HepG2 (cell line): ENCODE data around the gene ZNF670. TPM values are rescaled to one million over a fixed set of nuclear protein-coding genes. Genes with fewer than 3 reads are reported as not detected.

ENCODE experiments used
- MBNL3 ChIP-seq: fragments of 250-450 bp; sonication (Bioruptor Pico); conservative IDR thresholded peaks from 2 replicates; pipeline ENCODE4 v1.8.0; 2022; ENCODE audit warnings: mild to moderate bottlenecking, inconsistent platforms
- MXI1 ChIP-seq: IDR thresholded peaks from 3 replicates; pipeline ENCODE4 v1.6.1; 2012; ENCODE audit warnings: low read depth, low read length, inconsistent platforms, borderline replicate concordance
- ONECUT2 ChIP-seq: sonication (generic); formaldehyde crosslinking; IDR thresholded peaks from 2 replicates; pipeline ENCODE4 v1.4.0; 2020; ENCODE audit warnings: missing genetic modification reagents
- PCBP1 ChIP-seq: fragments of 200-400 bp; formaldehyde crosslinking; IDR thresholded peaks from 2 replicates; pipeline ENCODE4 v1.6.1; 2017; ENCODE audit warnings: mild to moderate bottlenecking, low read depth, low read length, borderline replicate concordance
- RFXANK ChIP-seq: IDR thresholded peaks from 2 replicates; pipeline ENCODE4 v1.6.1; 2016
- USF2 ChIP-seq, 2 experiments: sonication (generic) in 1 of 2; formaldehyde crosslinking in 1 of 2; IDR thresholded peaks; 2 replicates each; pipeline versions ENCODE4 v1.5.1 to v1.6.1; 2011 to 2020; ENCODE audit warnings: borderline replicate concordance in 1 of 2, low read depth in 1 of 2, low read length in 1 of 2, mild to moderate bottlenecking in 1 of 2, missing genetic modification reagents in 1 of 2, moderate library complexity in 1 of 2
- ZBTB1 ChIP-seq: sonication (generic); formaldehyde crosslinking; IDR thresholded peaks from 2 replicates; pipeline ENCODE4 v1.4.0; 2020; ENCODE audit warnings: missing genetic modification reagents, borderline replicate concordance
- ZBTB40 ChIP-seq, 2 experiments: fragments of 450-650 bp in 1 of 2; sonication (generic) in 1 of 2; formaldehyde crosslinking in 1 of 2; IDR thresholded peaks; 2 replicates each; pipeline versions ENCODE4 v1.6.1 to v1.8.0; 2016 to 2022; ENCODE audit warnings: antibody characterized with exemption in 1 of 2, mild to moderate bottlenecking in 1 of 2, missing genetic modification reagents in 1 of 2
- ZNF260 ChIP-seq: sonication (generic); formaldehyde crosslinking; IDR thresholded peaks from 2 replicates; pipeline ENCODE4 v1.4.0; 2020; ENCODE audit warnings: missing genetic modification reagents, low read depth, mild to moderate bottlenecking, borderline replicate concordance
- ZNF441 ChIP-seq: sonication (generic); formaldehyde crosslinking; IDR thresholded peaks from 2 replicates; pipeline ENCODE4 v1.7.0; 2021; ENCODE audit warnings: missing genetic modification reagents, borderline replicate concordance
- ZNF782 ChIP-seq: sonication (generic); formaldehyde crosslinking; IDR thresholded peaks from 2 replicates; pipeline ENCODE4 v1.4.0; 2020; ENCODE audit warnings: missing genetic modification reagents, mild to moderate bottlenecking, borderline replicate concordance
- polyA plus RNA-seq, 8 experiments: library from polyadenylated mRNA; depleted of rRNA in 3 of 8; stranded (reverse) in 7 of 8; unstranded in 1 of 8; fragments of >200 nt; fragmentation: Illumina TruSeq in 4 of 8; extraction: Trizol in 4 of 8; gene quantifications; 2 replicates each; pipeline versions ENCODE4 v1.2.1 to v1.2.3, GENCODE V29; 2011 to 2016; ENCODE audit warnings: low read depth in 4 of 8, missing spikeins in 1 of 8, mixed read lengths in 1 of 8; ENCODE audit not compliant: insufficient read depth in 1 of 8
- total RNA-seq, 5 experiments: library from RNA; depleted of rRNA; stranded (reverse); fragments of >200 nt; fragmentation: Illumina TruSeq; extraction: Trizol; gene quantifications; 2 replicates each; pipeline ENCODE4 v1.2.3, GENCODE V29; 2016; ENCODE audit warnings: low read depth in 1 of 5
- TF ChIP-seq, protein P1 (sequence below): sonication (generic); formaldehyde crosslinking; IDR thresholded peaks from 2 replicates; pipeline ENCODE4 v1.5.0; 2020; ENCODE audit warnings: mild to moderate bottlenecking, missing genetic modification reagents
- TF ChIP-seq, protein P2 (sequence below): sonication (generic); formaldehyde crosslinking; IDR thresholded peaks from 2 replicates; pipeline ENCODE4 v1.4.0; 2020; ENCODE audit warnings: mild to moderate bottlenecking, missing genetic modification reagents

Gene ZNF670
- total and polyA plus RNA-seq, 2 of the 13 experiments (the other 11 are each of a cell fraction or from before 2014, with no cell fraction given): 4.2 to 10.9 TPM

DNA sequence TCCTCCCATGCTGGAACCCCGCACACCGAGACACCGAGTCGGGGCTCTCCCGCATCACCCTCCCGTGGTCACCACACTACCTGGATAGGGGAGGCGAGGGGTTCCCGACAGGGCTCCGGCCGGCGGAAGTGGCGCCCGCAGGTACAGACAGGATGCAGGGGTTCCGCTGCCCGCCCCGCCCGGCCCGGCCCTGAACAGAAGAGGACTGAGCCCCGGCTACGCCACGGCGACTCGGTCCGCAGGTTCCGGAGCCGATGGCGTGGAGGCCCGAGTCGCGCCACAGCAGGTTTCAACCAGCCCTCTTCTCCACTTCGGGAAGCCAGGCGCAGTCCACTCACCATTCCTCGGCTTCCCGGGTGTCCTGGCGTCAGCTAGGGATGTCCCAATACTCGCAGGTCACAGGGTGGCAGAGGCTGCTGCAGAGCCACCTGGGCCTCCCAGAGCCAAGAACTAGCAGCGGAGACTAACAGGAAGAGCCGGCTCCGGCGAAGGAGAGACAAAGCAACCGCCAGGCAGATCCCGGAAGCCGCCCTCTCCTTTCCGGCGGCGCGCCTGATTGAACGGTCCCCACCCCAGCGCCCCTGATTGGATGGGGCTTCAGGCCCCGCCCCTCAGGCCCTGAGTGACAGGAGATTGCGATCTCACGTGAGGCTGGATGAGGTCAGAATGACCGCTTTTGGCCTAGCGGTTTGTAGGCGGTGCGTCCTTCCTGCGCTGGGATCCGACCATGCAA lies 25.4 kb upstream of the ZNF670 start, which contains the start of gene ZNF669 (continued):
- TF ChIP-seq ZNF260 (CRISPR knock-in tag) (no peak), ZNF441 (CRISPR knock-in tag) (no peak), MXI1 (peak; percentile 49; the same call in 1 of the 3 replicates), MBNL3 (CRISPR knock-in tag) (no peak), ZBTB1 (CRISPR knock-in tag) (no peak), ZBTB40 (IDR thresholded peaks at IDR 0.05) (peak; percentile 56), ZBTB40 (CRISPR knock-in tag; IDR thresholded peaks at IDR 0.05) (peak; percentile 77), USF2 (IDR thresholded peaks at IDR 0.05; ENCODE audit: low read depth, low read length) (peak; percentile 57; the same call in 1 of the 2 replicates), USF2 (CRISPR knock-in tag; IDR thresholded peaks at IDR 0.05; ENCODE audit: borderline replicate concordance) (peak; percentile 56; the same call in 1 of the 2 replicates), PCBP1 (0 out of 2 replicates have a peak, but pooled peaks have one; percentile 33), ZNF782 (CRISPR knock-in tag) (peak; percentile 54; the same call in 1 of the 2 replicates), RFXANK (CRISPR knock-in tag) (peak; percentile 87), ONECUT2 (CRISPR knock-in tag) (no peak)
- TF ChIP-seq, protein P1, sequence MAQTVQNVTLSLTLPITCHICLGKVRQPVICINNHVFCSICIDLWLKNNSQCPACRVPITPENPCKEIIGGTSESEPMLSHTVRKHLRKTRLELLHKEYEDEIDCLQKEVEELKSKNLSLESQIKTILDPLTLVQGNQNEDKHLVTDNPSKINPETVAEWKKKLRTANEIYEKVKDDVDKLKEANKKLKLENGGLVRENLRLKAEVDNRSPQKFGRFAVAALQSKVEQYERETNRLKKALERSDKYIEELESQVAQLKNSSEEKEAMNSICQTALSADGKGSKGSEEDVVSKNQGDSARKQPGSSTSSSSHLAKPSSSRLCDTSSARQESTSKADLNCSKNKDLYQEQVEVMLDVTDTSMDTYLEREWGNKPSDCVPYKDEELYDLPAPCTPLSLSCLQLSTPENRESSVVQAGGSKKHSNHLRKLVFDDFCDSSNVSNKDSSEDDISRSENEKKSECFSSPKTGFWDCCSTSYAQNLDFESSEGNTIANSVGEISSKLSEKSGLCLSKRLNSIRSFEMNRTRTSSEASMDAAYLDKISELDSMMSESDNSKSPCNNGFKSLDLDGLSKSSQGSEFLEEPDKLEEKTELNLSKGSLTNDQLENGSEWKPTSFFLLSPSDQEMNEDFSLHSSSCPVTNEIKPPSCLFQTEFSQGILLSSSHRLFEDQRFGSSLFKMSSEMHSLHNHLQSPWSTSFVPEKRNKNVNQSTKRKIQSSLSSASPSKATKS (CRISPR knock-in tag): no peak
- TF ChIP-seq, protein P2, sequence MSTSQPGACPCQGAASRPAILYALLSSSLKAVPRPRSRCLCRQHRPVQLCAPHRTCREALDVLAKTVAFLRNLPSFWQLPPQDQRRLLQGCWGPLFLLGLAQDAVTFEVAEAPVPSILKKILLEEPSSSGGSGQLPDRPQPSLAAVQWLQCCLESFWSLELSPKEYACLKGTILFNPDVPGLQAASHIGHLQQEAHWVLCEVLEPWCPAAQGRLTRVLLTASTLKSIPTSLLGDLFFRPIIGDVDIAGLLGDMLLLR (CRISPR knock-in tag): no peak; the same call in 1 of the 2 replicates
